ENCODE measurements around the gene PML. TPM values are rescaled to one million over a fixed set of nuclear protein-coding genes. Genes with fewer than 3 reads are reported as not detected.

The PML gene
- total and polyA plus RNA-seq, 2 of the 4 experiments (the other 2 are of a cell fraction): 8.8 to 22.6 TPM

GRCh38 chr15:74062236-74062635 is 67.7 kb downstream of the PML start:
- Histone ChIP-seq H3K9me1 (ENCODE audit: insufficient read depth, low read length) (no peaks in the 10 kb centered on the region), H3K4me3 (ENCODE audit: insufficient read depth, low read depth, low read length) (no peak overlapping the region), H3K14ac (replicated peaks; ENCODE audit: low read depth, low read length) (no peak overlapping the region), H3K36me3 (ENCODE audit: control insufficient read depth, insufficient read depth, low read length) (no peaks in the 10 kb centered on the region), H4K5ac (ENCODE audit: low read depth, low read length) (no peak overlapping the region), H4K91ac (ENCODE audit: insufficient read depth, low read depth, low read length) (no peak overlapping the region), H3K4me2 (ENCODE audit: low read depth, low read length) (no peak overlapping the region), H2BK20ac (ENCODE audit: low read depth, low read length) (no peak overlapping the region), H2AK5ac (ENCODE audit: low read depth, low read length) (no peak overlapping the region), H3K27ac (ENCODE audit: insufficient read depth, low read length) (no peak overlapping the region), H4K20me1 (ENCODE audit: insufficient read depth, low read length) (no peaks in the 10 kb centered on the region), H3K27me3 (ENCODE audit: control insufficient read depth, insufficient read depth, low read length) (peaks cover 30% of the 10 kb centered on the region), H3K4ac (ENCODE audit: low read depth, low read length) (no peak overlapping the region), H3K9ac (ENCODE audit: low read depth, low read length) (no peak overlapping the region), H2BK120ac (ENCODE audit: low read depth, low read length) (no peak overlapping the region), H2AFZ (replicated peaks; ENCODE audit: low read length, poor library complexity) (no peak overlapping the region), H2BK5ac (ENCODE audit: low read depth, low read length, poor library complexity, severe bottlenecking) (no peak overlapping the region), H3K9me3 (ENCODE audit: control insufficient read depth, insufficient read depth, low read length) (peaks cover 4% of the 10 kb centered on the region; the same call in 1 of the 2 replicates), H4K8ac (ENCODE audit: low read depth in 2 of 2, low read length in 2 of 2) (no peak overlapping the region), H3K23ac (ENCODE audit: low read depth, low read length) (no peak overlapping the region), H3K79me1 (ENCODE audit: low read depth in 1 of 2, low read length in 2 of 2) (no peaks in the 10 kb centered on the region), H2AK9ac (replicated peaks; ENCODE audit: low read depth, low read length, poor library complexity) (no peak overlapping the region), H3K18ac (ENCODE audit: low read depth, low read length) (no peak overlapping the region), H3K56ac (ENCODE audit: extremely low read depth, insufficient read depth, low read length) (no peak overlapping the region), H2BK15ac (ENCODE audit: low read depth, low read length) (no peak overlapping the region), H3K4me1 (ENCODE audit: control insufficient read depth, insufficient read depth, low read length) (no peaks in the 10 kb centered on the region)
- BruUV-seq (replicated peaks): no TSS peak
- ATAC-seq (ENCODE audit: low read depth): no peak
- intact Hi-C loops (cut with micrococcal nuclease): no loop called here
- ChIA-PET CTCF (no interaction called here), POLR2A (ENCODE audit: unreplicated experiment) (no interaction called here)
- in situ Hi-C loops (cut with MboI; ENCODE audit: low sequenced_read_pairs): no loop called here
- dilution Hi-C loops (cut with HindIII; ENCODE audit: low sequenced_read_pairs, unreplicated experiment): no loop called here
- 100% methylated on average over 1 of the region's 6 CpGs; no CpG with 5 or more reads in 1 of the 2 experiments for WGBS, 2 experiments (ENCODE audit: extremely low coverage in 2 of 2, insufficient read length in 1 of 2)
- TF ChIP-seq BHLHE40 (IDR thresholded peaks at IDR 0.05; ENCODE audit: low read depth, low read length) (no peak), RFX5 (IDR thresholded peaks at IDR 0.05; ENCODE audit: low read depth, low read length) (no peak), MAFK (IDR thresholded peaks at IDR 0.05; ENCODE audit: low read depth, low read length) (no peak), MXI1 (IDR thresholded peaks at IDR 0.05; ENCODE audit: borderline replicate concordance, low read depth, low read length) (no peak), CEBPB (IDR thresholded peaks at IDR 0.05; ENCODE audit: low read depth, low read length) (no peak), SMC3 (IDR thresholded peaks at IDR 0.05; ENCODE audit: low read depth, low read length) (no peak), RCOR1 (IDR thresholded peaks at IDR 0.05; ENCODE audit: insufficient replicate concordance, low read length) (no peak), USF2 (IDR thresholded peaks at IDR 0.05; ENCODE audit: low read depth, low read length) (no peak), POLR2A (IDR thresholded peaks at IDR 0.05; ENCODE audit: low read depth, low read length) (no peak), ELK1 (IDR thresholded peaks at IDR 0.05; ENCODE audit: borderline replicate concordance, low read depth, low read length) (no peak), NFE2L2 (IDR thresholded peaks at IDR 0.05; ENCODE audit: low read depth, low read length) (no peak), MAZ (IDR thresholded peaks at IDR 0.05; ENCODE audit: borderline replicate concordance, low read depth, low read length) (no peak)
- no peak for DNase-seq

All from IMR-90 (cell line).